A172 (cell line): ENCODE data around the gene GAREM1. TPM values are rescaled to one million over a fixed set of nuclear protein-coding genes. Genes with fewer than 3 reads are reported as not detected.
"Not testable (repeated sequence)": the region's sequence is repeated elsewhere in the genome, so short reads cannot be mapped to it uniquely, and the experiment has no call there.

Experiments used
- DNase-seq: peaks from one replicate; pipeline ENCODE4 v3.0.0-alpha.2; 2015; ENCODE audit warnings: low spot score
- total RNA-seq: library from RNA; depleted of rRNA; stranded (reverse); fragments of >200 nt; shearing (Covaris generic); gene quantifications from 2 replicates; pipeline ENCODE4 v1.2.3, GENCODE V29; 2014

GAREM1 gene
- total RNA-seq, 1 experiment from 2014 or later, result not detected

- DNase-seq, result no peak
These were observed 212.5 kb downstream of the GAREM1 start for GRCh38 chr18:32258148-32258547.

GRCh38 chr18:32257084-32257785 is 213.4 kb downstream of the GAREM1 start:
- DNase-seq, result no peak

GRCh38 chr18:32255570-32255969 is 215.1 kb downstream of the GAREM1 start:
- DNase-seq, result no peak

- DNase-seq, result no peak
These were observed 218.4 kb downstream of the GAREM1 start for GRCh38 chr18:32252141-32252860.

- DNase-seq, result no peak
These were observed 219.2 kb downstream of the GAREM1 start for GRCh38 chr18:32251466-32251865.

- no peak for DNase-seq
These were observed 221.3 kb downstream of the GAREM1 start for GRCh38 chr18:32249147-32249929.

- DNase-seq, result no peak
These were observed 225.8 kb downstream of the GAREM1 start for GRCh38 chr18:32244881-32245280.

GRCh38 chr18:32243358-32243757 is 227.3 kb downstream of the GAREM1 start:
- no peak for DNase-seq

- no peak for DNase-seq
These were observed 228.3 kb downstream of the GAREM1 start for GRCh38 chr18:32242395-32242794.

- DNase-seq, result no peak
These were observed 231.9 kb downstream of the GAREM1 start for GRCh38 chr18:32238635-32239268.

- no peak for DNase-seq
These were observed 233.6 kb downstream of the GAREM1 start for GRCh38 chr18:32237049-32237448.

GRCh38 chr18:32233348-32233747 is 237.3 kb downstream of the GAREM1 start:
- DNase-seq, result not testable (repeated sequence)

GRCh38 chr18:32219431-32220018 is 251.2 kb downstream of the GAREM1 start:
- DNase-seq, result no peak

- no peak for DNase-seq
These were observed 254.3 kb downstream of the GAREM1 start for GRCh38 chr18:32216390-32216789.

- no peak for DNase-seq
These were observed 257.0 kb downstream of the GAREM1 start for GRCh38 chr18:32213693-32214092.
